ENCODE results near the gene HUWE1.
"Not testable (repeated sequence)": the region's sequence is repeated elsewhere in the genome, so short reads cannot be mapped to it uniquely, and the experiment has no call there.

DNA sequence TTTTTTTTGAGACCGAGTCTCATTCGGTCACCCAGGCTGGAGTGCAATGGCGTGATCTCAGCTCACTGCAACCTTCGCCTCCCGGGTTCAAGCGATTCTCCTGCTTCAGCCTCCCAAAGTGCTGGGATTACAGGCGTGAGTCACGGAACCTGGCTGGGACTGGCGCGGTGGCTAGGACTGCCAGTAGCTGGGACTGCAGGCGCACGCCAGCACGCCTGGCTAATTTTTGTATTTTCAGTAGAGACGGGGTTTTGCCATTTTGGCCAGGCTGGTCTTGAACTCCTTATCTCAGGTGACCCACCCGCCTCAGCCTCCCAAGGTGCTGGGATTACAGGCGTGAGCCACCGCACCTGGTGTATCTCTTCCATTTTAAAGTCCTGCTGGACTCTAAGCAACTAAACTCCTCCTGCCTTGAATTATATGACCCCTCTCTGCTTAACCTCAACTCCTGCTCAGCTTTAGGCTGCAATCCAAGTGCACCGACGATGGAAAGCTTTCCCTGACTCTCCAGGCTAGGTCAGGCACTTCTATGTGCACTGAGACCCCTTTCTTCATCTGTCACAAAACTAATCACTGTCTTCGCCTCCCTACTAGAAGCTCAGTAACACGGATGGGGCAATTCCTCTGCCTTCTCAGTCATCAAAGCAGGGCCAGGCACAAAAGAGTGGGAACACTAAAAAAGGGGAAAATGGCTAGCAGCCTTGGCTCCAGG is 155.1 kb downstream of the HUWE1 start:
- TF ChIP-seq, protein P1, sequence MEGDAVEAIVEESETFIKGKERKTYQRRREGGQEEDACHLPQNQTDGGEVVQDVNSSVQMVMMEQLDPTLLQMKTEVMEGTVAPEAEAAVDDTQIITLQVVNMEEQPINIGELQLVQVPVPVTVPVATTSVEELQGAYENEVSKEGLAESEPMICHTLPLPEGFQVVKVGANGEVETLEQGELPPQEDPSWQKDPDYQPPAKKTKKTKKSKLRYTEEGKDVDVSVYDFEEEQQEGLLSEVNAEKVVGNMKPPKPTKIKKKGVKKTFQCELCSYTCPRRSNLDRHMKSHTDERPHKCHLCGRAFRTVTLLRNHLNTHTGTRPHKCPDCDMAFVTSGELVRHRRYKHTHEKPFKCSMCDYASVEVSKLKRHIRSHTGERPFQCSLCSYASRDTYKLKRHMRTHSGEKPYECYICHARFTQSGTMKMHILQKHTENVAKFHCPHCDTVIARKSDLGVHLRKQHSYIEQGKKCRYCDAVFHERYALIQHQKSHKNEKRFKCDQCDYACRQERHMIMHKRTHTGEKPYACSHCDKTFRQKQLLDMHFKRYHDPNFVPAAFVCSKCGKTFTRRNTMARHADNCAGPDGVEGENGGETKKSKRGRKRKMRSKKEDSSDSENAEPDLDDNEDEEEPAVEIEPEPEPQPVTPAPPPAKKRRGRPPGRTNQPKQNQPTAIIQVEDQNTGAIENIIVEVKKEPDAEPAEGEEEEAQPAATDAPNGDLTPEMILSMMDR (IDR thresholded peaks at IDR 0.05), result not testable (repeated sequence)
- not testable (repeated sequence) for TF ChIP-seq POLR2A (IDR thresholded peaks at IDR 0.05)
